SK-N-SH treated with all-trans-retinoic acid at 6 μM for 48 hours (cell line): ENCODE results near the gene NUP153.

Experiments
- ARNTL ChIP-seq: fragments of 450-650 bp; formaldehyde crosslinking; IDR thresholded peaks from 2 replicates; pipeline ENCODE4 v1.5.0; 2020; ENCODE audit warnings: low read depth, mild to moderate bottlenecking, moderate library complexity, borderline replicate concordance
- CSDC2 ChIP-seq: fragments of 250-450 bp; sonication (Bioruptor Pico); IDR thresholded peaks from 2 replicates; pipeline ENCODE4 v1.5.0; 2020; ENCODE audit warnings: mild to moderate bottlenecking, moderate library complexity
- CSRNP3 ChIP-seq: fragments of 250-450 bp; sonication (Bioruptor Pico); IDR thresholded peaks from 2 replicates; pipeline ENCODE4 v1.5.1; 2021; ENCODE audit warnings: mild to moderate bottlenecking, moderate library complexity
- GLIS3 ChIP-seq: fragments of 250-450 bp; sonication (Bioruptor Pico); IDR thresholded peaks from 2 replicates; pipeline ENCODE4 v1.5.0; 2020; ENCODE audit warnings: mild to moderate bottlenecking, moderate library complexity
- OSR1 ChIP-seq: fragments of 250-450 bp; sonication (Bioruptor Pico); IDR thresholded peaks from 2 replicates; pipeline ENCODE4 v1.8.0; 2022; ENCODE audit warnings: moderate library complexity, mild to moderate bottlenecking, inconsistent platforms
- PATZ1 ChIP-seq: fragments of 250-450 bp; sonication (Bioruptor Pico); IDR thresholded peaks from 2 replicates; pipeline ENCODE4 v1.8.0; 2020; ENCODE audit warnings: mild to moderate bottlenecking, moderate library complexity, borderline replicate concordance
- PPARA ChIP-seq: fragments of 250-450 bp; sonication (Bioruptor Pico); IDR thresholded peaks from 2 replicates; pipeline ENCODE4 v1.5.0; 2020; ENCODE audit warnings: mild to moderate bottlenecking, borderline replicate concordance
- RARB ChIP-seq: fragments of 250-450 bp; sonication (Bioruptor Pico); IDR thresholded peaks from 2 replicates; pipeline ENCODE4 v1.8.0; 2021; ENCODE audit warnings: mild to moderate bottlenecking, moderate library complexity
- SNAI2 ChIP-seq: fragments of 250-450 bp; sonication (Bioruptor Pico); IDR thresholded peaks from 2 replicates; pipeline ENCODE4 v1.5.0; 2020; ENCODE audit warnings: mild to moderate bottlenecking, moderate library complexity
- ZFP30 ChIP-seq: fragments of 450-650 bp; formaldehyde crosslinking; IDR thresholded peaks from 2 replicates; pipeline ENCODE4 v1.5.0; 2022; ENCODE audit warnings: mild to moderate bottlenecking, moderate library complexity

GRCh38 chr6:17601386-17601703, 105.4 kb downstream of the NUP153 start:
- TF ChIP-seq ZFP30 (CRISPR knock-in tag) (no peak), PPARA (CRISPR knock-in tag) (no peak), SNAI2 (CRISPR knock-in tag) (no peak), ARNTL (CRISPR knock-in tag) (no peak), RARB (CRISPR knock-in tag) (no peak), PATZ1 (no peak), CSDC2 (CRISPR knock-in tag) (no peak), CSRNP3 (no peak), GLIS3 (CRISPR knock-in tag) (no peak), OSR1 (no peak)
